Neural crest cell (in vitro differentiated cells): ENCODE data around the gene RHBDF2. TPM values are rescaled to one million over a fixed set of nuclear protein-coding genes. Genes with fewer than 3 reads are reported as not detected.

Experiments used
- DNase-seq: peaks from one replicate; pipeline ENCODE4 v3.0.0; 2021; ENCODE audit warnings: low read depth, mixed read lengths, low spot score
- H3K27ac Mint-ChIP-seq: one replicate; pipeline ENCODE4 v1.8.0; 2021; ENCODE audit warnings: mild to moderate bottlenecking, mixed read lengths; ENCODE audit not compliant: unreplicated experiment
- H3K27me3 Mint-ChIP-seq: 2 replicates; pipeline ENCODE4 v1.8.0; 2021; ENCODE audit warnings: low read depth, mild to moderate bottlenecking, mixed read lengths
- H3K36me3 Mint-ChIP-seq: 2 replicates; pipeline ENCODE4 v1.8.0; 2021; ENCODE audit warnings: low read depth, mild to moderate bottlenecking, mixed read lengths
- H3K4me1 Mint-ChIP-seq: 2 replicates; pipeline ENCODE4 v1.8.0; 2021; ENCODE audit warnings: mixed read lengths
- H3K4me3 Mint-ChIP-seq: one replicate; pipeline ENCODE4 v1.8.0; 2021; ENCODE audit warnings: mild to moderate bottlenecking, mixed read lengths
- H3K9me3 Mint-ChIP-seq: 2 replicates; pipeline ENCODE4 v1.8.0; 2021; ENCODE audit warnings: mixed read lengths
- total RNA-seq: library from RNA; stranded (reverse); gene quantifications from 2 replicates; pipeline ENCODE4 v1.2.1, GENCODE V29; 2021
- TF ChIP-seq, protein P1 (sequence below): fragments of 200-600 bp; sonication (generic); conservative IDR thresholded peaks from 2 replicates; pipeline ENCODE4 v1.5.0; 2021; ENCODE audit warnings: antibody characterized with exemption, mild to moderate bottlenecking

Gene RHBDF2
- total RNA-seq, 1 donor from 2014 or later: 3.6 TPM

DNA sequence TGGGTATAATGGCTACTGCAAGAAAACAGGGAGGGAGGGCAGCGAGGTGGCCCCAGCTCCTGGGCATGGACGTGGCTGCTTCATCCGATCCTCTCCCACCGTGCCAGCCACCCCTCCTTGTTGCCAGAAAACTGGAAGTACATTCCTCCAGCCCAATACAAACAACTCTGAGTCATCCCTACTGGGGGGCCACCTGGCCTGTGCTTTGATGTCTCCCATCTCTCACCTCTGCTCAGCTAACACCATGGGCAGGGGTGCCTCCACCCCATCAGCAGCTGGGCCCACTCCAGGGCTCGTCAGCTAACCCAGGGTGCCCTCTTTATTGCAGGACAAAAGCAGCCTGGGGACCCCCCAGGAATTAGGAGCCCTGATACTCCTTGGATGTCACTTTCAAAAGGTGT lies 2.0 kb downstream of the RHBDF2 start:
- no peaks in the 10 kb centered on the region for H3K9me3 Mint-ChIP-seq
- DNase-seq: no peak
- H3K4me1 Mint-ChIP-seq: peaks cover 17% of the 10 kb centered on the region
- no peak overlapping the region for H3K4me3 Mint-ChIP-seq
- no peaks in the 10 kb centered on the region for H3K36me3 Mint-ChIP-seq
- H3K27ac Mint-ChIP-seq: no peak overlapping the region
- TF ChIP-seq, protein P1, sequence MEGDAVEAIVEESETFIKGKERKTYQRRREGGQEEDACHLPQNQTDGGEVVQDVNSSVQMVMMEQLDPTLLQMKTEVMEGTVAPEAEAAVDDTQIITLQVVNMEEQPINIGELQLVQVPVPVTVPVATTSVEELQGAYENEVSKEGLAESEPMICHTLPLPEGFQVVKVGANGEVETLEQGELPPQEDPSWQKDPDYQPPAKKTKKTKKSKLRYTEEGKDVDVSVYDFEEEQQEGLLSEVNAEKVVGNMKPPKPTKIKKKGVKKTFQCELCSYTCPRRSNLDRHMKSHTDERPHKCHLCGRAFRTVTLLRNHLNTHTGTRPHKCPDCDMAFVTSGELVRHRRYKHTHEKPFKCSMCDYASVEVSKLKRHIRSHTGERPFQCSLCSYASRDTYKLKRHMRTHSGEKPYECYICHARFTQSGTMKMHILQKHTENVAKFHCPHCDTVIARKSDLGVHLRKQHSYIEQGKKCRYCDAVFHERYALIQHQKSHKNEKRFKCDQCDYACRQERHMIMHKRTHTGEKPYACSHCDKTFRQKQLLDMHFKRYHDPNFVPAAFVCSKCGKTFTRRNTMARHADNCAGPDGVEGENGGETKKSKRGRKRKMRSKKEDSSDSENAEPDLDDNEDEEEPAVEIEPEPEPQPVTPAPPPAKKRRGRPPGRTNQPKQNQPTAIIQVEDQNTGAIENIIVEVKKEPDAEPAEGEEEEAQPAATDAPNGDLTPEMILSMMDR: no peak
- H3K27me3 Mint-ChIP-seq: peaks cover 52% of the 10 kb centered on the region

DNA sequence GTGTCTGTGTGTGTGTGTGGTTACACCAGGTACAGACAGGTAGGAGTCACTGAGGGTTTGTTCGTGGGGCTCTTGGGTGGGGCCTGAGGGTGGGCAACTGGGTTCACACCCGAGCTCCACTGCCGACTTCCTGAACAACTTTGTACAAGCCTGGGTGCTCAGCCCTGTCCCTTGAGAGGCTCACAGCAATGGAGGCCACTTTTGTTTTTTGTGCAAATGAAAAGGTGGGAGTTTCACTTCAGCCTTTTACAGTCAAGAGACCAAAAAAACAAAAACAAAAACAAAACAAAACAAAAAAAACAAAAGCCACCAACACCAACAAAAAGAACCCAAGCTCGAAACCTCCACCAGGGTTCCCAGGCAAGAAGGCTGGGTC lies 2.4 kb downstream of the RHBDF2 start:
- TF ChIP-seq, protein P1: no peak
- no peak overlapping the region for H3K4me3 Mint-ChIP-seq
- no peak for DNase-seq
- H3K27me3 Mint-ChIP-seq: peaks cover 49% of the 10 kb centered on the region
- H3K4me1 Mint-ChIP-seq: peaks cover 17% of the 10 kb centered on the region
- H3K9me3 Mint-ChIP-seq: no peaks in the 10 kb centered on the region
- H3K36me3 Mint-ChIP-seq: no peaks in the 10 kb centered on the region
- H3K27ac Mint-ChIP-seq: no peak overlapping the region

DNA sequence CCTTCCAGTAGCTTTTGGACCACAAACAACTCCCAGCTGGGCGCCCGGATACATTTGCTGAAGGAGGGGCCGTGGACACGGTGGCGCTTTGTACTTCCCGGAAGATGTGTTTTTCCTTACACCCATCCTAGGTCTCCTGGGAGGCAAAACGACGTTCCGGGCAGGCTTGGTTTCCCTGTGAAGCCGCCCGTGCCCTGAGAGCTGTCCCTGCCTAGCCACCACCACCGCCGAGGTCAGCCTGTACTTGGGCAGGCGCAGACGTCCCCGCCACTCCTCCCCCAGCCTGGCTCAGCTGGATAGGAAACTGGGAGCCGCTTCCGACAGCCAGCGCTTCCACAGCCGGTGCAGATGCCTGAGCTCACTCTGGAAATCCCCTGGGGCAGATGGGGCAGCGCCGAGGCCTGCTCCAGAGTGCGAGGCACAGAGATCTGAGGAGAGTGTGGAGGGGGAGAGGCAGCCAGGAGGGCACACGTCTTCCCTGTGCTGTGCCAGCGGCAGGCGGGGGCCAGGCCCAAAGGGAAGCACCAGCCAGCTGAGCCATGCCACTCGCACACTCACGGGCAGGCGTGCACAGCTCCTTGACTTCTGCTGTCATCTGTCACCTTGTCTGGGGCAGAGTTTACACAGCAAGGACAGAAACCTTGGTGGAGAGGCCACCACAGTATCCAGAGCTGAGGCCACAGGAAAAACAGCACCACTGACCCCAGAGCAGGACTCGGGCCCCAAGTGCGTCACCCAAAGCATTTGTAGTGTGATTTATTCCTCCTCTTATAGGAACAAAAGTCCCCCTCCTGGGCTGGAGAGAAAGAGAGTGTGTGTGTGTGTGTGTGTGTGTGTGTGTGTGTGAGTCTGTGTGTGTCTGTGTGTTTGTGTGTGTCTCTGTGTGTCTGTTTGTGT lies 3.0 kb downstream of the RHBDF2 start:
- peaks cover 19% of the 10 kb centered on the region for H3K4me1 Mint-ChIP-seq
- no peaks in the 10 kb centered on the region for H3K9me3 Mint-ChIP-seq
- H3K36me3 Mint-ChIP-seq: no peaks in the 10 kb centered on the region
- TF ChIP-seq, protein P1: no peak
- peak; percentile 41 for DNase-seq
- no peak overlapping the region for H3K27ac Mint-ChIP-seq
- peaks cover 49% of the 10 kb centered on the region for H3K27me3 Mint-ChIP-seq
- H3K4me3 Mint-ChIP-seq: peak overlapping the region; percentile 70

DNA sequence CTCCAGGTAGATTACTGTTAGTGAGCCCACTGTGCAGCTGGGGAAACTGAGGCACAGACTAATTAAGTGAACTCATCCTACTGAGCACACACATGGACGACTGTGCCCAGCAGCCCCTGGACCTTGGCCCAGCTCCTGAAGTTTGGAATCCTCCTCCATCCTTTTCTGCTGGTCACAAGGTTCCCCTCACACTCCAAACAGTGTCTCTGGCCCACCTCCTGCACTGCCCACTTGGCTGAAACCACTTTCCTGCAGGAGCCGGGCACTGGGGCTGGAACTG lies 3.6 kb downstream of the RHBDF2 start:
- H3K27ac Mint-ChIP-seq: no peak overlapping the region
- H3K9me3 Mint-ChIP-seq: no peaks in the 10 kb centered on the region
- no peak for DNase-seq
- H3K4me3 Mint-ChIP-seq: peak overlapping the region; percentile 70
- TF ChIP-seq, protein P1: no peak
- peaks cover 45% of the 10 kb centered on the region for H3K27me3 Mint-ChIP-seq
- peaks cover 25% of the 10 kb centered on the region for H3K4me1 Mint-ChIP-seq
- no peaks in the 10 kb centered on the region for H3K36me3 Mint-ChIP-seq

DNA sequence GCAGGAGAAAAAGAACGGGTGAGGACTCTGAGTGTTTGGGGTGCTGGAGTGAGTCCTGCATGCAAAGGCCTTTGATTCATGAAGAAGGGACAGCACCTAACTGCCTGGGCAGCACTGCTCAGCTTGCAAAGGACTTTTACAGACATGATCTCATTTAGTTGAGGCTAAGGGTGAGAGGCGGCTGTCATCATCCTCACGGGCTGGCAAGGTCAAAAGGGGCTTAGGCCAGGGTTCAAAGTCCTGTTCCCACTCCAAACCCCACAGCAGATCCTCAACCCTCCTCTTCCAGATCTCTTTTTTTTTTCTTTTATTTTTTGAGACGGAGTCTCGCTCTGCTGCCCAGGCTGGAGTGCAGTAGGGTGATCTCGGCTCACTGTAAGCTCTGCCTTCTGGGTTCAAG lies 4.8 kb downstream of the RHBDF2 start:
- Mint-ChIP-seq H3K4me3 (no peak overlapping the region), H3K9me3 (no peaks in the 10 kb centered on the region), H3K27me3 (peaks cover 38% of the 10 kb centered on the region), H3K4me1 (peaks cover 23% of the 10 kb centered on the region), H3K36me3 (no peaks in the 10 kb centered on the region), H3K27ac (no peak overlapping the region)
- TF ChIP-seq, protein P1: no peak
- DNase-seq: no peak
